K562 (cell line): ENCODE data around the gene SUV39H2. TPM values are rescaled to one million over a fixed set of nuclear protein-coding genes. Genes with fewer than 3 reads are reported as not detected.

Source experiments
- ARID1B ChIP-seq: fragments of 450-650 bp; IDR thresholded peaks from 2 replicates; pipeline ENCODE4 v1.6.1; 2016; ENCODE audit warnings: antibody characterized with exemption, mild to moderate bottlenecking, inconsistent platforms
- ATF1 ChIP-seq, 2 experiments: fragments of 450-650 bp in 1 of 2; IDR thresholded peaks; 2 replicates each; pipeline ENCODE4 v1.6.1; 2016; ENCODE audit warnings: missing compliant biosample characterization in 1 of 2, missing genetic modification characterization in 1 of 2
- C11orf30 ChIP-seq: fragments of 450-650 bp; IDR thresholded peaks from 2 replicates; pipeline ENCODE4 v1.6.1; 2016; ENCODE audit warnings: low read depth, mild to moderate bottlenecking
- HNRNPL ChIP-seq: fragments of 200-400 bp; formaldehyde crosslinking; IDR thresholded peaks from 2 replicates; pipeline ENCODE4 v1.6.1; 2017; ENCODE audit warnings: low read depth, mild to moderate bottlenecking, low read length
- LARP7 ChIP-seq: fragments of 450-650 bp; IDR thresholded peaks from 2 replicates; pipeline ENCODE4 v1.6.1; 2016
- LEF1 ChIP-seq: fragments of 450-650 bp; IDR thresholded peaks from 2 replicates; pipeline ENCODE4 v1.6.1; 2016; ENCODE audit warnings: mild to moderate bottlenecking
- MAFG ChIP-seq: fragments of 450-650 bp; conservative IDR thresholded peaks from 2 replicates; pipeline ENCODE4 v1.6.1; 2016; ENCODE audit warnings: missing genetic modification characterization, missing compliant biosample characterization
- NCOR1 ChIP-seq: fragments of 450-650 bp; IDR thresholded peaks from 2 replicates; pipeline ENCODE4 v1.6.1; 2016; ENCODE audit warnings: mild to moderate bottlenecking, moderate library complexity
- NR2C1 ChIP-seq, 2 experiments: fragments of 450-650 bp; IDR thresholded peaks; 2 replicates each; pipeline ENCODE4 v1.6.1; 2017; ENCODE audit warnings: mild to moderate bottlenecking in 2 of 2, antibody characterized with exemption in 1 of 2, inconsistent platforms in 1 of 2, missing compliant biosample characterization in 1 of 2, missing genetic modification characterization in 1 of 2
- polyA plus RNA-seq, 8 experiments: library from polyadenylated mRNA; depleted of rRNA in 4 of 8; stranded (reverse) in 5 of 8; unstranded in 3 of 8; fragments of >200 nt; fragmentation: Nextera tagmentation in 2 of 8; fragmentation: Illumina TruSeq in 1 of 8; extraction: Ambion mirVana in 2 of 8; extraction: Trizol in 1 of 8; gene quantifications; 2 replicates each; pipeline versions ENCODE4 v1.2.1 to v1.2.3, GENCODE V29; 2011 to 2014; ENCODE audit warnings: inconsistent platforms in 1 of 8, missing spikeins in 1 of 8
- total RNA-seq, 7 experiments: library from RNA; depleted of rRNA in 6 of 7; stranded (reverse); fragments of >200 nt in 6 of 7; fragmentation: Illumina TruSeq in 2 of 7; extraction: Trizol in 2 of 7; gene quantifications; 2 replicates each; pipeline versions ENCODE4 v1.2.1 to v1.2.3, GENCODE V29; 2011 to 2021; ENCODE audit warnings: low replicate concordance in 1 of 7
- TF ChIP-seq, protein P1 (sequence below): sonication (generic); formaldehyde crosslinking; IDR thresholded peaks from 2 replicates; pipeline ENCODE4 v1.8.1; 2023; ENCODE audit warnings: mild to moderate bottlenecking, missing genetic modification reagents
- TF ChIP-seq, protein P2 (sequence below): sonication (generic); formaldehyde crosslinking; IDR thresholded peaks from 2 replicates; pipeline ENCODE4 v1.9.0; 2022; ENCODE audit warnings: mild to moderate bottlenecking, missing genetic modification reagents
- TF ChIP-seq, protein P3 (sequence below): fragments of 450-650 bp; IDR thresholded peaks from 2 replicates; pipeline ENCODE4 v1.6.1; 2016; ENCODE audit warnings: missing biosample characterization, missing genetic modification characterization

Gene SUV39H2
- total and polyA plus RNA-seq, 9 of the 15 experiments (the other 6 are each of a cell fraction or from before 2014, with no cell fraction given) = 24.1 to 54.3 (median 41.3) TPM

DNA sequence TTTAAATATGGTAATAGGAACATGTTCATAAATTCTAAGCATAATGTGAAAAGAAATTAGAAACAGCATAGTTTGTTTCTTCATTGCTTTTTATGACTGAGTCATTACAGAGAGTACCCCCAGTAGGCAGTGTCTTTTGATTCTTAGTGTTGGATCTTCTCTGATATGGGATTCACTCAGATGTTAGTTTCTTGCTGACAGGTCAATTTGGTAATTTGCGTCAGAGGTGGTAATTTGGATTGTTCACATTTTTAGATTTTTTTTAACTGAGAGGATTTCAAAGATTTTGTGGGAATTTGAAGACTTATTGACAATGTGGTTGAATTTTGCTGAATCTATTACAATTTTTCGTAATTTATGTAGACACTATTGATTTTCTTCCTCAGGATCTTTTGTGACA is 38.5 kb upstream of the SUV39H2 start (continued):
- TF ChIP-seq, protein P1, sequence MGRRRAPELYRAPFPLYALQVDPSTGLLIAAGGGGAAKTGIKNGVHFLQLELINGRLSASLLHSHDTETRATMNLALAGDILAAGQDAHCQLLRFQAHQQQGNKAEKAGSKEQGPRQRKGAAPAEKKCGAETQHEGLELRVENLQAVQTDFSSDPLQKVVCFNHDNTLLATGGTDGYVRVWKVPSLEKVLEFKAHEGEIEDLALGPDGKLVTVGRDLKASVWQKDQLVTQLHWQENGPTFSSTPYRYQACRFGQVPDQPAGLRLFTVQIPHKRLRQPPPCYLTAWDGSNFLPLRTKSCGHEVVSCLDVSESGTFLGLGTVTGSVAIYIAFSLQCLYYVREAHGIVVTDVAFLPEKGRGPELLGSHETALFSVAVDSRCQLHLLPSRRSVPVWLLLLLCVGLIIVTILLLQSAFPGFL (CRISPR knock-in tag) = no peak
- no peak for TF ChIP-seq ARID1B
- no peak for TF ChIP-seq LARP7
- TF ChIP-seq NR2C1 (IDR thresholded peaks at IDR 0.05) = no peak
- TF ChIP-seq NR2C1 (tag; IDR thresholded peaks at IDR 0.05) = no peak
- TF ChIP-seq LEF1 = no peak
- TF ChIP-seq NCOR1 = no peak
- TF ChIP-seq C11orf30 = peak; percentile 43; the same call in 1 of the 2 replicates
- TF ChIP-seq, protein P2, sequence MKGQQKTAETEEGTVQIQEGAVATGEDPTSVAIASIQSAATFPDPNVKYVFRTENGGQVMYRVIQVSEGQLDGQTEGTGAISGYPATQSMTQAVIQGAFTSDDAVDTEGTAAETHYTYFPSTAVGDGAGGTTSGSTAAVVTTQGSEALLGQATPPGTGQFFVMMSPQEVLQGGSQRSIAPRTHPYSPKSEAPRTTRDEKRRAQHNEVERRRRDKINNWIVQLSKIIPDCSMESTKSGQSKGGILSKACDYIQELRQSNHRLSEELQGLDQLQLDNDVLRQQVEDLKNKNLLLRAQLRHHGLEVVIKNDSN (CRISPR knock-in tag) = no peak
- TF ChIP-seq, protein P3, sequence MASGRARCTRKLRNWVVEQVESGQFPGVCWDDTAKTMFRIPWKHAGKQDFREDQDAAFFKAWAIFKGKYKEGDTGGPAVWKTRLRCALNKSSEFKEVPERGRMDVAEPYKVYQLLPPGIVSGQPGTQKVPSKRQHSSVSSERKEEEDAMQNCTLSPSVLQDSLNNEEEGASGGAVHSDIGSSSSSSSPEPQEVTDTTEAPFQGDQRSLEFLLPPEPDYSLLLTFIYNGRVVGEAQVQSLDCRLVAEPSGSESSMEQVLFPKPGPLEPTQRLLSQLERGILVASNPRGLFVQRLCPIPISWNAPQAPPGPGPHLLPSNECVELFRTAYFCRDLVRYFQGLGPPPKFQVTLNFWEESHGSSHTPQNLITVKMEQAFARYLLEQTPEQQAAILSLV (tag) = no peak
- no peak for TF ChIP-seq HNRNPL
- no peak for TF ChIP-seq ATF1 (CRISPR knock-in tag; IDR thresholded peaks at IDR 0.05)
- TF ChIP-seq ATF1 (tag; IDR thresholded peaks at IDR 0.05) = no peak
- TF ChIP-seq MAFG (tag) = peak; percentile 24; the same call in 1 of the 2 replicates
- TF ChIP-seq, all 486 proteins: peak for 3
